Panc1 (cell line): ENCODE results near the gene ZBP1. TPM values are rescaled to one million over a fixed set of nuclear protein-coding genes. Genes with fewer than 3 reads are reported as not detected.

Experiments
- ATAC-seq: fragments of 200-7000 bp; cut with Tn5 transposase; 2 replicates; pipeline ENCODE4 v1.9.1; 2020; ENCODE audit warnings: mild to moderate bottlenecking, moderate library complexity
- BruUV-seq: library from RNA; stranded (reverse); fragments of 400-500 nt; replicated peaks from 2 replicates; lab custom pipeline; 2021; lab: Mats Ljungman, UMichigan
- CTCF ChIA-PET: fragments of 300-600 bp; sonication (Branson Sonifier 250); formaldehyde crosslinking; loops from one replicate; lab custom pipeline; 2022; ENCODE audit warnings: antibody characterized with exemption; lab: Charles Lee
- POLR2A ChIA-PET: fragments of 300-600 bp; sonication (Branson Sonifier 250); formaldehyde crosslinking; loops from one replicate; lab custom pipeline; 2022; ENCODE audit warnings: antibody characterized with exemption; lab: Charles Lee
- DNase-seq: peaks from one replicate; pipeline ENCODE4 v3.0.0-alpha.2; 2010; ENCODE audit warnings: low read depth, low spot score
- H3K27ac ChIP-seq: 2 replicates; pipeline ENCODE4 v1.5.1; 2011; ENCODE audit warnings: mild to moderate bottlenecking, low read length, inconsistent platforms
- H3K27me3 ChIP-seq: fragments of 200-500 bp; sonication (Bioruptor generic); 2 replicates; pipeline ENCODE4 v1.6.0; 2014; ENCODE audit warnings: low read length, inconsistent platforms; ENCODE audit not compliant: control insufficient read depth, insufficient read depth
- H3K36me3 ChIP-seq: fragments of 200-500 bp; sonication (Bioruptor generic); 2 replicates; pipeline ENCODE4 v1.5.1; 2014; ENCODE audit warnings: inconsistent platforms, mild to moderate bottlenecking, low read length, moderate library complexity; ENCODE audit not compliant: control insufficient read depth, insufficient read depth
- H3K4me1 ChIP-seq: 2 replicates; pipeline ENCODE4 v1.5.1; 2011; ENCODE audit warnings: inconsistent platforms, mild to moderate bottlenecking, low read length, moderate library complexity; ENCODE audit not compliant: control insufficient read depth, insufficient read depth
- H3K4me3 ChIP-seq, 2 experiments: 2 replicates each; pipeline ENCODE4 v1.5.1; 2011 to 2012; ENCODE audit warnings: low read depth in 2 of 2, low read length in 2 of 2, mild to moderate bottlenecking in 2 of 2, inconsistent platforms in 1 of 2, moderate library complexity in 1 of 2
- H3K9me3 ChIP-seq: fragments of 200-500 bp; sonication (Bioruptor generic); 2 replicates; pipeline ENCODE4 v1.5.1; 2014; ENCODE audit warnings: low read depth, mild to moderate bottlenecking, inconsistent platforms, low read length, moderate library complexity; ENCODE audit not compliant: control insufficient read depth, insufficient read depth
- POLR2AphosphoS5 ChIP-seq: IDR thresholded peaks from 2 replicates; pipeline ENCODE4 v1.6.1; 2012; ENCODE audit warnings: mild to moderate bottlenecking, low read depth, low read length, moderate library complexity
- SIN3A ChIP-seq: IDR thresholded peaks from 2 replicates; pipeline ENCODE4 v1.6.1; 2012; ENCODE audit warnings: low read depth, mild to moderate bottlenecking, low read length, moderate library complexity, borderline replicate concordance; ENCODE audit not compliant: insufficient read depth
- TCF7L2 ChIP-seq: IDR thresholded peaks from 2 replicates; pipeline ENCODE4 v1.6.1; 2011; ENCODE audit warnings: mild to moderate bottlenecking, low read depth, low read length, inconsistent platforms
- in situ Hi-C: cut with HindIII; loops from 2 replicates; pipeline ENCODE4 v1.10.0; 2016; ENCODE audit warnings: low sequenced_read_pairs, low pct_unique_long_range_greater_than_20kb
- intact Hi-C: fragments of 100-400 bp; cut with micrococcal nuclease; formaldehyde crosslinking; loops from one replicate; pipeline ENCODE4 v1.10.0; 2022; ENCODE audit not compliant: unreplicated experiment
- total RNA-seq: library from RNA; stranded (reverse); gene quantifications from one replicate; pipeline ENCODE4 v1.2.1, GENCODE V29; 2021; ENCODE audit not compliant: unreplicated experiment
- TF ChIP-seq, protein P1 (sequence below): fragments of 450-650 bp; IDR thresholded peaks from 2 replicates; pipeline ENCODE4 v1.5.1; 2017; ENCODE audit warnings: mild to moderate bottlenecking
- TF ChIP-seq, protein P2 (sequence below), 2 experiments: IDR thresholded peaks; 2 replicates each; pipeline ENCODE4 v1.6.1; 2011 to 2012; ENCODE audit warnings: low read depth in 2 of 2, control low read depth in 1 of 2, low read length in 1 of 2, mild to moderate bottlenecking in 1 of 2, moderate library complexity in 1 of 2; ENCODE audit not compliant: insufficient read depth in 1 of 2

ZBP1 gene
- total RNA-seq, 1 experiment from 2014 or later, result not detected

DNA sequence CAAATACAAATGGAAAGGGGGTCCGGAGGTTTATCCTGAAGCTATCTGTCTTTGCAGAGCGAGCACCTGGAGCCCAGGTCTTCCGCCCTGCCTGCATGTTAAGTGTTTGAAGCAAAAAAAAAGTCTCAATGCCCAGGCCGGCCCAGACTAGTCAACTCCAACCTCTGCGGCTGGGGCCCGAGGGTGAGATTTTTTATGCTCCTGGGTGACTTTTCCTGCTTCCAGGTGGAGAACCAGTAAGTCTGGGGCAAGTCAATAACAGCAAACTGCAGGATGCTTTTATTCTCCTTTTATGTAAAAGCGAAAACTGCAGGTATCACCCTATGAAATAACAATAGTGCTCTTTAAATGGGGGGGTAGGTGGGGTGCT lies 2.0 kb upstream of the ZBP1 start:
- intact Hi-C loops (no loop called here), in situ Hi-C loops (no loop called here)
- no peaks in the 10 kb centered on the region for H3K9me3 ChIP-seq
- CTCF ChIA-PET, result interaction anchor here (0.7 kb wide), 1 partner anchor 85 kb away, joined by 3 read pairs; no protein-coding TSS in a partner anchor
- BruUV-seq, result no TSS peak
- POLR2A ChIA-PET, result no interaction called here
- DNase-seq (no peak), ATAC-seq (no peak; the same call in 1 of the 2 replicates)
- no peaks in the 10 kb centered on the region for H3K36me3 ChIP-seq
- H3K27me3 ChIP-seq, result no peaks in the 10 kb centered on the region
- peaks cover 5% of the 10 kb centered on the region; the same call in 1 of the 2 replicates for H3K4me1 ChIP-seq
- TF ChIP-seq, protein P1, sequence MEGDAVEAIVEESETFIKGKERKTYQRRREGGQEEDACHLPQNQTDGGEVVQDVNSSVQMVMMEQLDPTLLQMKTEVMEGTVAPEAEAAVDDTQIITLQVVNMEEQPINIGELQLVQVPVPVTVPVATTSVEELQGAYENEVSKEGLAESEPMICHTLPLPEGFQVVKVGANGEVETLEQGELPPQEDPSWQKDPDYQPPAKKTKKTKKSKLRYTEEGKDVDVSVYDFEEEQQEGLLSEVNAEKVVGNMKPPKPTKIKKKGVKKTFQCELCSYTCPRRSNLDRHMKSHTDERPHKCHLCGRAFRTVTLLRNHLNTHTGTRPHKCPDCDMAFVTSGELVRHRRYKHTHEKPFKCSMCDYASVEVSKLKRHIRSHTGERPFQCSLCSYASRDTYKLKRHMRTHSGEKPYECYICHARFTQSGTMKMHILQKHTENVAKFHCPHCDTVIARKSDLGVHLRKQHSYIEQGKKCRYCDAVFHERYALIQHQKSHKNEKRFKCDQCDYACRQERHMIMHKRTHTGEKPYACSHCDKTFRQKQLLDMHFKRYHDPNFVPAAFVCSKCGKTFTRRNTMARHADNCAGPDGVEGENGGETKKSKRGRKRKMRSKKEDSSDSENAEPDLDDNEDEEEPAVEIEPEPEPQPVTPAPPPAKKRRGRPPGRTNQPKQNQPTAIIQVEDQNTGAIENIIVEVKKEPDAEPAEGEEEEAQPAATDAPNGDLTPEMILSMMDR, result no peak
- TF ChIP-seq, protein P2, sequence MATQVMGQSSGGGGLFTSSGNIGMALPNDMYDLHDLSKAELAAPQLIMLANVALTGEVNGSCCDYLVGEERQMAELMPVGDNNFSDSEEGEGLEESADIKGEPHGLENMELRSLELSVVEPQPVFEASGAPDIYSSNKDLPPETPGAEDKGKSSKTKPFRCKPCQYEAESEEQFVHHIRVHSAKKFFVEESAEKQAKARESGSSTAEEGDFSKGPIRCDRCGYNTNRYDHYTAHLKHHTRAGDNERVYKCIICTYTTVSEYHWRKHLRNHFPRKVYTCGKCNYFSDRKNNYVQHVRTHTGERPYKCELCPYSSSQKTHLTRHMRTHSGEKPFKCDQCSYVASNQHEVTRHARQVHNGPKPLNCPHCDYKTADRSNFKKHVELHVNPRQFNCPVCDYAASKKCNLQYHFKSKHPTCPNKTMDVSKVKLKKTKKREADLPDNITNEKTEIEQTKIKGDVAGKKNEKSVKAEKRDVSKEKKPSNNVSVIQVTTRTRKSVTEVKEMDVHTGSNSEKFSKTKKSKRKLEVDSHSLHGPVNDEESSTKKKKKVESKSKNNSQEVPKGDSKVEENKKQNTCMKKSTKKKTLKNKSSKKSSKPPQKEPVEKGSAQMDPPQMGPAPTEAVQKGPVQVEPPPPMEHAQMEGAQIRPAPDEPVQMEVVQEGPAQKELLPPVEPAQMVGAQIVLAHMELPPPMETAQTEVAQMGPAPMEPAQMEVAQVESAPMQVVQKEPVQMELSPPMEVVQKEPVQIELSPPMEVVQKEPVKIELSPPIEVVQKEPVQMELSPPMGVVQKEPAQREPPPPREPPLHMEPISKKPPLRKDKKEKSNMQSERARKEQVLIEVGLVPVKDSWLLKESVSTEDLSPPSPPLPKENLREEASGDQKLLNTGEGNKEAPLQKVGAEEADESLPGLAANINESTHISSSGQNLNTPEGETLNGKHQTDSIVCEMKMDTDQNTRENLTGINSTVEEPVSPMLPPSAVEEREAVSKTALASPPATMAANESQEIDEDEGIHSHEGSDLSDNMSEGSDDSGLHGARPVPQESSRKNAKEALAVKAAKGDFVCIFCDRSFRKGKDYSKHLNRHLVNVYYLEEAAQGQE (IDR thresholded peaks at IDR 0.05; ENCODE audit: insufficient read depth in 1 of 2, low read depth in 2 of 2, low read length in 1 of 2), result no peak
- no peak for TF ChIP-seq POLR2AphosphoS5
- TF ChIP-seq TCF7L2, result no peak
- no peak for TF ChIP-seq SIN3A
- no peak overlapping the region for H3K4me3 ChIP-seq
- no peak overlapping the region for H3K27ac ChIP-seq

DNA sequence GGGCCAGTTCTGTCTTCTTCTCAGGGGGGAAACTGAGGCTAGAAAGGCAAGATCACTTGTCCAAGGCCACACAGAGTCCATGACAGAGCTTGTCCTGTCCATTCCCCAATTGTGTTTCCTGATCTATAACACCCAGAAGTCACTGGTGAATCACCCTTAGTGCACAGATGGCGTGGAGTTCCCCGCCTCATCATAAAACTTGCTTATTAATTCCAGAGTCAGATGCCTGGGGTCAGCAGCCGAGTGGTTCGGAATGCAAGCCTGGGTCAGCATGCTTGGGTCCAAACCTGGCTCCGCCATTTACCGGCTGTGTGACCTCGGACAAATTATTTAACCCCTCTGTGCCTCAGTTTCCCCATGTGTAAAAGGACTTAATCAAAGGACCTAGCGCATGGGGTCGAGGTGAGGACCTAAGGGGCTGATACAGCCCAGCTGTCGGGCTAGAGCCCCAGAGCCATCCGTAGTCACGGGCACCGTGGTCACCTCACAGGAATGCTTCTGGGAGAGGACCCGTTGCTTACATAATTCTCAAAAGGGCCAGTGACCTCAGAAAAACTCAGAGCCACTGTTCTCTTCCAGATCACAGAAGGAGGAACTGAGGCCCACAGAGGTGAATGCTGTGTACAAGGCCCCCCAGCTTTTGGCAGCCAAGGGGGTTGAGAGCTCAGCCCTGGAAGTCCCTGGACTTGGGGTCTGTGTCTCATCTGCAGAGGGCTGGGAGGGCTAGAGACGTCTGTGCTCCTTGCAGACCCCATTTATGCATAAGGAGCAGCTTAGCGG lies 1.4 kb upstream of the ZBP1 start:
- no peaks in the 10 kb centered on the region for H3K36me3 ChIP-seq
- H3K27ac ChIP-seq, result no peak overlapping the region
- CTCF ChIA-PET, result interaction anchor here (0.8 kb wide), 1 partner anchor 10 kb away, joined by 5 read pairs; no protein-coding TSS in a partner anchor
- no TSS peak for BruUV-seq
- in situ Hi-C loops (no loop called here), intact Hi-C loops (no loop called here)
- ATAC-seq (no peak), DNase-seq (no peak)
- no peak overlapping the region for H3K4me3 ChIP-seq
- POLR2A ChIA-PET, result no interaction called here
- no peaks in the 10 kb centered on the region for H3K27me3 ChIP-seq
- peaks cover 5% of the 10 kb centered on the region; the same call in 1 of the 2 replicates for H3K4me1 ChIP-seq
- H3K9me3 ChIP-seq, result no peaks in the 10 kb centered on the region
- TF ChIP-seq, protein P1, result no peak
- TF ChIP-seq SIN3A (no peak), POLR2AphosphoS5 (no peak), TCF7L2 (no peak)
- TF ChIP-seq, protein P2 (IDR thresholded peaks at IDR 0.05; ENCODE audit: insufficient read depth in 1 of 2, low read depth in 2 of 2, low read length in 1 of 2), result no peak
